GM23248 (cell line): ENCODE measurements around the gene SV2B. TPM values are rescaled to one million over a fixed set of nuclear protein-coding genes. Genes with fewer than 3 reads are reported as not detected.

ENCODE experiments used
- DNase-seq: peaks from one replicate; pipeline ENCODE4 v3.0.0-alpha.2; 2015
- H2AFZ ChIP-seq: fragments of 200-600 bp; sonication (generic); 2 replicates; pipeline ENCODE4 v1.6.1; 2016; ENCODE audit warnings: antibody characterized with exemption
- H3F3A ChIP-seq: fragments of 200-600 bp; sonication (generic); 2 replicates; pipeline ENCODE4 v1.6.1; 2016; ENCODE audit warnings: mild to moderate bottlenecking, antibody characterized with exemption, mixed run types; ENCODE audit not compliant: insufficient read depth
- H3K27ac ChIP-seq: fragments of 200-600 bp; sonication (generic); 2 replicates; pipeline ENCODE4 v1.5.1; 2016; ENCODE audit warnings: mild to moderate bottlenecking
- H3K27me3 ChIP-seq: fragments of 200-600 bp; sonication (generic); replicated peaks from 2 replicates; pipeline ENCODE4 v1.6.1; 2016; ENCODE audit warnings: mild to moderate bottlenecking; ENCODE audit not compliant: insufficient read depth
- H3K36me3 ChIP-seq: fragments of 200-600 bp; sonication (generic); 2 replicates; pipeline ENCODE4 v1.6.1; 2016; ENCODE audit warnings: low read depth, mild to moderate bottlenecking
- H3K4me1 ChIP-seq: fragments of 200-600 bp; sonication (generic); 2 replicates; pipeline ENCODE4 v1.6.1; 2016; ENCODE audit warnings: mild to moderate bottlenecking; ENCODE audit not compliant: insufficient read depth
- H3K4me2 ChIP-seq: fragments of 200-600 bp; sonication (generic); one replicate; pipeline ENCODE4 v1.6.1; 2016; ENCODE audit warnings: mild to moderate bottlenecking; ENCODE audit not compliant: unreplicated experiment
- H3K4me3 ChIP-seq: fragments of 200-600 bp; sonication (generic); 2 replicates; pipeline ENCODE4 v1.5.1; 2016; ENCODE audit warnings: mild to moderate bottlenecking
- H3K79me2 ChIP-seq: fragments of 200-600 bp; sonication (generic); 2 replicates; pipeline ENCODE4 v1.6.1; 2016; ENCODE audit warnings: mild to moderate bottlenecking; ENCODE audit not compliant: insufficient read depth
- H3K9ac ChIP-seq: fragments of 200-600 bp; sonication (generic); 2 replicates; pipeline ENCODE4 v1.6.1; 2016; ENCODE audit warnings: mild to moderate bottlenecking
- H3K9me2 ChIP-seq: fragments of 200-600 bp; sonication (generic); 2 replicates; pipeline ENCODE4 v1.6.1; 2016; ENCODE audit warnings: mixed run types, mild to moderate bottlenecking, moderate library complexity; ENCODE audit not compliant: insufficient read depth
- H3K9me3 ChIP-seq: fragments of 200-600 bp; sonication (generic); one replicate; pipeline ENCODE4 v1.6.1; 2017; ENCODE audit warnings: low read depth
- H4K20me1 ChIP-seq: fragments of 200-600 bp; sonication (generic); 2 replicates; pipeline ENCODE4 v1.6.0; 2016; ENCODE audit not compliant: insufficient read depth
- EZH2 ChIP-seq: fragments of 200-600 bp; sonication (generic); IDR thresholded peaks from 2 replicates; pipeline ENCODE4 v1.6.1; 2018; ENCODE audit warnings: antibody characterized with exemption, mild to moderate bottlenecking; ENCODE audit not compliant: insufficient read depth, poor library complexity, severe bottlenecking
- EZH2phosphoT487 ChIP-seq: fragments of 200-600 bp; sonication (generic); IDR thresholded peaks from 2 replicates; pipeline ENCODE4 v1.6.1; 2018; ENCODE audit warnings: antibody characterized with exemption, moderate library complexity, mild to moderate bottlenecking, low read depth; ENCODE audit not compliant: insufficient read depth
- WGBS, 2 experiments: methylation state at CpG; one replicate each; pipeline ENCODE4 v1.1.6; 2015 to 2017; ENCODE audit warnings: low lambda C conversion rate in 2 of 2, low coverage in 1 of 2; ENCODE audit errors: missing lambda C conversion rate in 2 of 2; 5-methylcytosine and 5-hydroxymethylcytosine counted together
- in situ Hi-C: fragments of 300-500 bp; cut with MboI; formaldehyde crosslinking; loops from 2 replicates; pipeline ENCODE4 v1.15.0; 2020
- polyA plus RNA-seq: library from polyadenylated mRNA; unstranded; fragments of >200 nt; fragmentation: Nextera tagmentation; extraction: Ambion mirVana; gene quantifications from 2 replicates; pipeline ENCODE4 v1.2.1, GENCODE V29; 2016
- total RNA-seq: library from RNA; depleted of rRNA; stranded (reverse); fragments of >200 nt; shearing (Covaris generic); gene quantifications from 2 replicates; pipeline ENCODE4 v1.2.3, GENCODE V29; 2014

Gene SV2B
- total and polyA plus RNA-seq, 2 experiments from 2014 or later, result not detected

GRCh38 chr15:91222052-91222451 is 122.0 kb downstream of the SV2B start:
- Histone ChIP-seq H3K9me3 (no peaks in the 10 kb centered on the region), H3K36me3 (no peaks in the 10 kb centered on the region), H3K79me2 (no peaks in the 10 kb centered on the region), H3K4me2 (no peak overlapping the region), H3K9me2 (no peaks in the 10 kb centered on the region), H3K9ac (no peak overlapping the region), H3K4me1 (no peaks in the 10 kb centered on the region), H3F3A (no peaks in the 10 kb centered on the region), H3K27me3 (no peaks in the 10 kb centered on the region; the same call in 1 of the 2 replicates), H4K20me1 (no peaks in the 10 kb centered on the region), H3K27ac (no peak overlapping the region), H2AFZ (no peak overlapping the region), H3K4me3 (no peak overlapping the region)
- DNase-seq, result no peak
- WGBS, 2 experiments, result 51 to 52% methylated on average over 8 of the region's 8 CpGs
- TF ChIP-seq EZH2phosphoT487 (no peak), EZH2 (no peak)
- in situ Hi-C loops, result no loop called here

GRCh38 chr15:91223863-91224262 is 123.8 kb downstream of the SV2B start:
- peaks cover 10% of the 10 kb centered on the region; the same call in 1 of the 2 replicates for H3K27me3 ChIP-seq
- no peaks in the 10 kb centered on the region for H3K9me2 ChIP-seq
- H3K4me1 ChIP-seq, result no peaks in the 10 kb centered on the region
- H3F3A ChIP-seq, result no peaks in the 10 kb centered on the region
- H3K4me2 ChIP-seq, result no peak overlapping the region
- H3K27ac ChIP-seq, result no peak overlapping the region
- no peaks in the 10 kb centered on the region for H3K9me3 ChIP-seq
- TF ChIP-seq EZH2phosphoT487 (no peak), EZH2 (no peak)
- no peaks in the 10 kb centered on the region for H4K20me1 ChIP-seq
- H3K36me3 ChIP-seq, result no peaks in the 10 kb centered on the region
- no peaks in the 10 kb centered on the region for H3K79me2 ChIP-seq
- H2AFZ ChIP-seq, result no peak overlapping the region
- no peak for DNase-seq
- no peak overlapping the region for H3K9ac ChIP-seq
- in situ Hi-C loops, result no loop called here
- 34 to 54% methylated on average over 3 of the region's 3 CpGs for WGBS, 2 experiments
- H3K4me3 ChIP-seq, result no peak overlapping the region

GRCh38 chr15:91224755-91225380 is 124.8 kb downstream of the SV2B start:
- Histone ChIP-seq H3K4me1 (no peaks in the 10 kb centered on the region), H3K9ac (no peak overlapping the region), H2AFZ (no peak overlapping the region), H3K9me3 (no peaks in the 10 kb centered on the region), H3K79me2 (no peaks in the 10 kb centered on the region), H3K4me3 (no peak overlapping the region), H4K20me1 (no peaks in the 10 kb centered on the region), H3K27me3 (peaks cover 10% of the 10 kb centered on the region; the same call in 1 of the 2 replicates), H3K9me2 (no peaks in the 10 kb centered on the region), H3K36me3 (no peaks in the 10 kb centered on the region), H3K27ac (no peak overlapping the region), H3F3A (no peaks in the 10 kb centered on the region), H3K4me2 (no peak overlapping the region)
- TF ChIP-seq EZH2, result no peak
- no peak for TF ChIP-seq EZH2phosphoT487
- peak; percentile 50 for DNase-seq
- WGBS, 2 experiments, result 67 to 69% methylated on average over 7 of the region's 7 CpGs
- in situ Hi-C loops, result loop anchor here (25.0 kb wide), 1 partner anchor 163 kb away; no protein-coding TSS in a partner anchor

GRCh38 chr15:91225741-91226140 is 125.7 kb downstream of the SV2B start:
- H3K4me3 ChIP-seq, result no peak overlapping the region
- no peak overlapping the region for H3K9ac ChIP-seq
- 3 to 4% methylated on average over 5 of the region's 5 CpGs for WGBS, 2 experiments
- in situ Hi-C loops, result loop anchor here (25.0 kb wide), 1 partner anchor 163 kb away; no protein-coding TSS in a partner anchor
- TF ChIP-seq EZH2 (no peak), EZH2phosphoT487 (no peak)
- DNase-seq, result no peak
- no peak overlapping the region for H3K27ac ChIP-seq
- no peaks in the 10 kb centered on the region for H3K9me2 ChIP-seq
- H3K79me2 ChIP-seq, result no peaks in the 10 kb centered on the region
- no peaks in the 10 kb centered on the region for H3K4me1 ChIP-seq
- no peaks in the 10 kb centered on the region for H3K36me3 ChIP-seq
- no peak overlapping the region for H2AFZ ChIP-seq
- H3K9me3 ChIP-seq, result no peaks in the 10 kb centered on the region
- H3K4me2 ChIP-seq, result no peak overlapping the region
- H4K20me1 ChIP-seq, result no peaks in the 10 kb centered on the region
- H3F3A ChIP-seq, result no peaks in the 10 kb centered on the region
- peaks cover 10% of the 10 kb centered on the region; the same call in 1 of the 2 replicates for H3K27me3 ChIP-seq
